Neural progenitor cell (in vitro differentiated cells): ENCODE measurements around the gene DMRTA1. TPM values are rescaled to one million over a fixed set of nuclear protein-coding genes. Genes with fewer than 3 reads are reported as not detected.
A peak's percentile ranks its signal among the peaks of the same experiment; 100 is the strongest.

Source experiments
- DNase-seq: peaks from one replicate; pipeline ENCODE4 v3.0.0-alpha.2; 2016; ENCODE audit warnings: low spot score
- H2AFZ ChIP-seq: fragments of 200-600 bp; sonication (generic); replicated peaks from 2 replicates; pipeline ENCODE4 v1.6.1; 2016; ENCODE audit warnings: antibody characterized with exemption
- H3F3A ChIP-seq: fragments of 200-600 bp; sonication (generic); 2 replicates; pipeline ENCODE4 v1.6.1; 2016; ENCODE audit warnings: antibody characterized with exemption, low read depth
- H3K27ac ChIP-seq: fragments of 200-600 bp; sonication (generic); 2 replicates; pipeline ENCODE4 v1.5.1; 2016; ENCODE audit warnings: mild to moderate bottlenecking
- H3K27me3 ChIP-seq: fragments of 200-600 bp; sonication (generic); 2 replicates; pipeline ENCODE4 v1.6.1; 2016; ENCODE audit warnings: mild to moderate bottlenecking, moderate library complexity
- H3K36me3 ChIP-seq: fragments of 200-600 bp; sonication (generic); 2 replicates; pipeline ENCODE4 v1.5.1; 2016
- H3K4me1 ChIP-seq: fragments of 200-600 bp; sonication (generic); 2 replicates; pipeline ENCODE4 v1.6.1; 2016; ENCODE audit warnings: mixed run types
- H3K4me2 ChIP-seq: fragments of 200-600 bp; sonication (generic); 2 replicates; pipeline ENCODE4 v1.6.1; 2016
- H3K4me3 ChIP-seq: fragments of 200-600 bp; sonication (generic); 2 replicates; pipeline ENCODE4 v1.5.1; 2016
- H3K79me2 ChIP-seq: fragments of 200-600 bp; sonication (generic); 2 replicates; pipeline ENCODE4 v1.6.1; 2016; ENCODE audit warnings: low read depth
- H3K9ac ChIP-seq: fragments of 200-600 bp; sonication (generic); 2 replicates; pipeline ENCODE4 v1.6.1; 2016
- H3K9me3 ChIP-seq: fragments of 200-600 bp; sonication (generic); 2 replicates; pipeline ENCODE4 v1.5.1; 2016; ENCODE audit warnings: low read depth
- H4K20me1 ChIP-seq: fragments of 200-600 bp; sonication (generic); 2 replicates; pipeline ENCODE4 v1.6.1; 2016; ENCODE audit warnings: low read depth
- H3K27ac Mint-ChIP-seq: 3 replicates; pipeline ENCODE4 v1.8.0; 2021; ENCODE audit warnings: mixed read lengths
- H3K27me3 Mint-ChIP-seq: 2 replicates; pipeline ENCODE4 v1.8.0; 2022; ENCODE audit warnings: low read depth, mild to moderate bottlenecking, inconsistent platforms, moderate library complexity, mixed read lengths; ENCODE audit not compliant: insufficient read depth
- H3K36me3 Mint-ChIP-seq: 3 replicates; pipeline ENCODE4 v1.8.0; 2021; ENCODE audit warnings: mixed read lengths
- H3K4me1 Mint-ChIP-seq: 3 replicates; pipeline ENCODE4 v1.8.0; 2021; ENCODE audit warnings: mixed read lengths
- H3K4me3 Mint-ChIP-seq: 3 replicates; pipeline ENCODE4 v1.8.0; 2021; ENCODE audit warnings: mild to moderate bottlenecking, moderate library complexity, mixed read lengths
- H3K9me3 Mint-ChIP-seq: 3 replicates; pipeline ENCODE4 v1.8.0; 2020; ENCODE audit warnings: mixed read lengths
- EZH2 ChIP-seq: fragments of 200-600 bp; sonication (generic); IDR thresholded peaks from 2 replicates; pipeline ENCODE4 v1.6.1; 2017; ENCODE audit warnings: antibody characterized with exemption, mild to moderate bottlenecking, moderate library complexity
- EZH2phosphoT487 ChIP-seq: fragments of 200-600 bp; sonication (generic); IDR thresholded peaks from 2 replicates; pipeline ENCODE4 v1.6.1; 2017; ENCODE audit warnings: antibody characterized with exemption
- total RNA-seq: library from RNA; depleted of rRNA; stranded (reverse); fragments of >200 nt; gene quantifications from 2 replicates; pipeline ENCODE4 v1.2.3, GENCODE V29; 2015; ENCODE audit warnings: low replicate concordance
- TF ChIP-seq, protein P1 (sequence below): fragments of 200-600 bp; sonication (generic); IDR thresholded peaks from 2 replicates; pipeline ENCODE4 v1.5.1; 2017; ENCODE audit warnings: antibody characterized with exemption, mild to moderate bottlenecking

Gene DMRTA1, protein sequence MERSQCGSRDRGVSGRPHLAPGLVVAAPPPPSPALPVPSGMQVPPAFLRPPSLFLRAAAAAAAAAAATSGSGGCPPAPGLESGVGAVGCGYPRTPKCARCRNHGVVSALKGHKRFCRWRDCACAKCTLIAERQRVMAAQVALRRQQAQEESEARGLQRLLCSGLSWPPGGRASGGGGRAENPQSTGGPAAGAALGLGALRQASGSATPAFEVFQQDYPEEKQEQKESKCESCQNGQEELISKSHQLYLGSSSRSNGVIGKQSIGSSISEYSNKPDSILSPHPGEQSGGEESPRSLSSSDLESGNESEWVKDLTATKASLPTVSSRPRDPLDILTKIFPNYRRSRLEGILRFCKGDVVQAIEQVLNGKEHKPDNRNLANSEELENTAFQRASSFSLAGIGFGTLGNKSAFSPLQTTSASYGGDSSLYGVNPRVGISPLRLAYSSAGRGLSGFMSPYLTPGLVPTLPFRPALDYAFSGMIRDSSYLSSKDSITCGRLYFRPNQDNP
- 14.0 and 21.3 TPM in 2 replicates for total RNA-seq

DNA sequence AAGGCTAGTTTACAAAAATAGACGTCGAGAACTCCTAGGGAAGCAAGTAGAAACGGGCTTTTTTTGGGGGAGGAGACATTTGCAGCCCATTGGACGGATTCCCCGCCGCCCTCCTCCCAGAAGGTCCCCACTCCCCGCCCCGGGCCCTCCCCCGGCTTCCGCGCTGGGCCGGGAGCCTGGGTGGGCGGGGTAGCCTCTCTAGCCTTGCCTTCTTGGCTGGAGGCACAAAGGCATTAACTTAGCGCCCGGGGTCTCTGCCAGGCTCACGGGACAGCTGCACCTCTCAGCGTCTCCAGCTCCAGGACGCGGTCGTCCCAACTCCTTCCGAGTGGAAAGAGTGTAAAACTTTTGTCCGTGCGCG lies at the start of gene DMRTA1:
Gene DMRTA1 (plus strand): TSS at position 236 of the 361 bp plus-strand sequence. CDS start 242 bp downstream, outside the sequence.
- Histone ChIP-seq H3K27ac (no peak within 1 kb of the TSS), H3K36me3 (no peaks in the 10 kb centered on the region), H3K27me3 (peaks cover 36% of the 10 kb centered on the region), H3K4me3 (peak within 1 kb of the TSS; percentile 67), H3K9ac (no peak within 1 kb of the TSS), H3F3A (peaks cover 27% of the 10 kb centered on the region), H2AFZ (peak within 1 kb of the TSS; percentile 60), H3K4me1 (peaks cover 27% of the 10 kb centered on the region), H3K9me3 (no peaks in the 10 kb centered on the region), H3K4me2 (peak within 1 kb of the TSS; percentile 83), H3K79me2 (peaks cover 28% of the 10 kb centered on the region), H4K20me1 (no peaks in the 10 kb centered on the region)
- Mint-ChIP-seq H3K27ac (peak within 1 kb of the TSS; percentile 92), H3K27me3 (peaks cover 2% of the 10 kb centered on the region), H3K9me3 (peaks cover 10% of the 10 kb centered on the region), H3K4me3 (peak within 1 kb of the TSS; percentile 90), H3K4me1 (peaks cover 7% of the 10 kb centered on the region), H3K36me3 (peaks cover 11% of the 10 kb centered on the region)
- TF ChIP-seq EZH2 (no peak), EZH2phosphoT487 (no peak)
- TF ChIP-seq, protein P1, sequence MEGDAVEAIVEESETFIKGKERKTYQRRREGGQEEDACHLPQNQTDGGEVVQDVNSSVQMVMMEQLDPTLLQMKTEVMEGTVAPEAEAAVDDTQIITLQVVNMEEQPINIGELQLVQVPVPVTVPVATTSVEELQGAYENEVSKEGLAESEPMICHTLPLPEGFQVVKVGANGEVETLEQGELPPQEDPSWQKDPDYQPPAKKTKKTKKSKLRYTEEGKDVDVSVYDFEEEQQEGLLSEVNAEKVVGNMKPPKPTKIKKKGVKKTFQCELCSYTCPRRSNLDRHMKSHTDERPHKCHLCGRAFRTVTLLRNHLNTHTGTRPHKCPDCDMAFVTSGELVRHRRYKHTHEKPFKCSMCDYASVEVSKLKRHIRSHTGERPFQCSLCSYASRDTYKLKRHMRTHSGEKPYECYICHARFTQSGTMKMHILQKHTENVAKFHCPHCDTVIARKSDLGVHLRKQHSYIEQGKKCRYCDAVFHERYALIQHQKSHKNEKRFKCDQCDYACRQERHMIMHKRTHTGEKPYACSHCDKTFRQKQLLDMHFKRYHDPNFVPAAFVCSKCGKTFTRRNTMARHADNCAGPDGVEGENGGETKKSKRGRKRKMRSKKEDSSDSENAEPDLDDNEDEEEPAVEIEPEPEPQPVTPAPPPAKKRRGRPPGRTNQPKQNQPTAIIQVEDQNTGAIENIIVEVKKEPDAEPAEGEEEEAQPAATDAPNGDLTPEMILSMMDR: no peak
- DNase-seq: peak; percentile 88

- Mint-ChIP-seq H3K4me3 (no peak overlapping the region), H3K36me3 (no peaks in the 10 kb centered on the region), H3K9me3 (peaks cover 8% of the 10 kb centered on the region), H3K27ac (no peak overlapping the region), H3K27me3 (no peaks in the 10 kb centered on the region), H3K4me1 (no peaks in the 10 kb centered on the region)
- Histone ChIP-seq H3F3A (no peaks in the 10 kb centered on the region), H2AFZ (no peak overlapping the region), H3K79me2 (no peaks in the 10 kb centered on the region), H3K9me3 (no peaks in the 10 kb centered on the region), H4K20me1 (no peaks in the 10 kb centered on the region), H3K4me1 (peaks cover 6% of the 10 kb centered on the region), H3K36me3 (no peaks in the 10 kb centered on the region), H3K27me3 (no peaks in the 10 kb centered on the region), H3K27ac (no peak overlapping the region), H3K4me3 (no peak overlapping the region), H3K4me2 (no peak overlapping the region), H3K9ac (no peak overlapping the region)
- no peak for DNase-seq
- TF ChIP-seq EZH2phosphoT487 (no peak), EZH2 (no peak)
- TF ChIP-seq, protein P1: no peak
These were observed 45.0 kb upstream of the DMRTA1 start for GRCh38 chr9:22401671-22402070.

DNA sequence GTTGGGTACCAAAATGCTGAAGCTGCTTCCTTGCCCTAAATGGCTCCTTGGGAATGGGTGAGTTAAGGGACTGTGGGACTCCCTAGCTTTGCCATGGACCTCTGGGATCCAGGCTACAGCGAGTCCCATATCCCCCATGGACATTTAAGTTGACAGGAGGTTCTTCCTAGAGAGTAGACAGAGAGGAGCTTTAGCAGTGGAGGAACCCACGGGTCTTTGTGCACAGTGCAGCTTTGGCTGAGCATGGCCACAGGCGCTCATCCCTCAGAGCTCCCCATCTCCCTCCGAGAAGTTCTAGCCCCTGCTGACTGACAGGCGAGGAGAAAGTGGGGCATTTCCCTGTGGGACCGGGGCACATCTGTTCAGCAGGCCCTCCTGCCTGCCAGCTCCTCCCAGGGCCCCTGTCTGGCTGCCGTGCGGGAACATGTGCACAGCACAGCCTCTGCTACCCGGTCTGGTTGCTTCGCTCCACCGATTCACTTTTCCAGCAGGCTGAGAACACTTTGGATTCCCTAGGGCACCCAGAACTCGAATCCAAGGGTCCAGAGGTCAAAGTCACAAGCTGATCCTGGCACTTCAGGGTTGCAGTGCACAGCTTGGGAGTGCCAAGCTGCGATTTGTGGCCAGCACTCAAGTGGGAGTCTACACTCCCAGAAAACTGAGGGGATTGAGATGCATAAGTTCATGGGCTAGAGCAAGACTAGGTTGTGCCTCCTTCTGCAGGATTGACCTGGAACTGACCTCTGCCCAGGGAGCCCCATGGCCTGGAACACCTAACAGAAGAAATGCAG lies 40.6 kb upstream of the DMRTA1 start:
- Histone ChIP-seq H3K27me3 (no peaks in the 10 kb centered on the region), H3K4me1 (no peaks in the 10 kb centered on the region), H3F3A (no peaks in the 10 kb centered on the region), H3K4me2 (no peak overlapping the region), H3K36me3 (no peaks in the 10 kb centered on the region), H3K79me2 (no peaks in the 10 kb centered on the region), H2AFZ (no peak overlapping the region), H3K9me3 (no peaks in the 10 kb centered on the region), H4K20me1 (no peaks in the 10 kb centered on the region), H3K4me3 (no peak overlapping the region), H3K27ac (no peak overlapping the region), H3K9ac (no peak overlapping the region)
- Mint-ChIP-seq H3K4me1 (no peaks in the 10 kb centered on the region), H3K27me3 (no peaks in the 10 kb centered on the region), H3K27ac (no peak overlapping the region), H3K4me3 (no peak overlapping the region), H3K9me3 (peaks cover 15% of the 10 kb centered on the region), H3K36me3 (peaks cover 2% of the 10 kb centered on the region)
- TF ChIP-seq, protein P1: no peak
- no peak for TF ChIP-seq EZH2phosphoT487
- TF ChIP-seq EZH2: no peak
- no peak for DNase-seq
